Right atrium auricular region (tissue), 2 donors: ENCODE results near the gene IGSF21. TPM values are rescaled to one million over a fixed set of nuclear protein-coding genes. Genes with fewer than 3 reads are reported as not detected.

ENCODE experiments used
- DNase-seq: peaks from one replicate; pipeline ENCODE4 v3.0.0-alpha.2; 2019; ENCODE audit warnings: low spot score
- H3K27ac ChIP-seq, 2 donors: fragments of 200-600 bp; sonication (generic); 1 replicate in 1 of 2; 2 replicates in 1 of 2; pipeline ENCODE4 v1.5.1; 2016 to 2019
- H3K27me3 ChIP-seq, 2 donors: fragments of 200-600 bp; sonication (generic); one replicate each; pipeline versions ENCODE4 v1.5.1 to v1.6.0; 2017 to 2019
- H3K36me3 ChIP-seq: fragments of 200-600 bp; sonication (generic); one replicate; pipeline ENCODE4 v1.5.1; 2016
- H3K4me1 ChIP-seq, 2 donors: fragments of 200-600 bp; sonication (generic); one replicate each; pipeline versions ENCODE4 v1.5.1 to v1.6.0; 2017 to 2019
- H3K4me3 ChIP-seq, 2 donors: fragments of 200-600 bp; sonication (generic); 1 replicate in 1 of 2; 2 replicates in 1 of 2; pipeline ENCODE4 v1.5.1; 2017 to 2019; ENCODE audit warnings: mild to moderate bottlenecking in 1 of 2, moderate library complexity in 1 of 2
- H3K9me3 ChIP-seq, 2 donors: fragments of 200-600 bp; sonication (generic); one replicate each; pipeline ENCODE4 v1.5.1; 2019
- CTCF ChIP-seq, 2 donors: fragments of 200-600 bp; sonication (generic); IDR thresholded peaks; one replicate each; pipeline ENCODE4 v1.5.1; 2019; ENCODE audit warnings: antibody characterized with exemption in 2 of 2
- total RNA-seq, 2 donors: library from RNA; depleted of rRNA; stranded (reverse); fragments of >200 nt; gene quantifications; one replicate each; pipeline ENCODE4 v1.1.0, GENCODE V29; 2016

IGSF21 gene
- total RNA-seq, 2 donors from 2014 or later: 1.8 to 6.0 TPM

GRCh38 chr1:18100060-18100459 lies 7.5 kb upstream of the IGSF21 start:
- H3K4me3 ChIP-seq: no peak overlapping the region
- no peak for DNase-seq
- H3K27me3 ChIP-seq: no peaks in the 10 kb centered on the region
- H3K36me3 ChIP-seq: no peaks in the 10 kb centered on the region
- TF ChIP-seq CTCF (IDR thresholded peaks at IDR 0.05): no peak
- no peaks in the 10 kb centered on the region for H3K9me3 ChIP-seq
- H3K4me1 ChIP-seq: no peaks in the 10 kb centered on the region
- H3K27ac ChIP-seq: no peak overlapping the region

GRCh38 chr1:18100491-18101063 lies 7.0 kb upstream of the IGSF21 start:
- peak; percentile 87 for DNase-seq
- TF ChIP-seq CTCF (IDR thresholded peaks at IDR 0.05): peak; percentile 60 to 84
- no peaks in the 10 kb centered on the region for H3K9me3 ChIP-seq
- no peak overlapping the region for H3K27ac ChIP-seq
- H3K36me3 ChIP-seq: no peaks in the 10 kb centered on the region
- no peaks in the 10 kb centered on the region for H3K4me1 ChIP-seq
- no peak overlapping the region for H3K4me3 ChIP-seq
- H3K27me3 ChIP-seq: no peaks in the 10 kb centered on the region

DNA sequence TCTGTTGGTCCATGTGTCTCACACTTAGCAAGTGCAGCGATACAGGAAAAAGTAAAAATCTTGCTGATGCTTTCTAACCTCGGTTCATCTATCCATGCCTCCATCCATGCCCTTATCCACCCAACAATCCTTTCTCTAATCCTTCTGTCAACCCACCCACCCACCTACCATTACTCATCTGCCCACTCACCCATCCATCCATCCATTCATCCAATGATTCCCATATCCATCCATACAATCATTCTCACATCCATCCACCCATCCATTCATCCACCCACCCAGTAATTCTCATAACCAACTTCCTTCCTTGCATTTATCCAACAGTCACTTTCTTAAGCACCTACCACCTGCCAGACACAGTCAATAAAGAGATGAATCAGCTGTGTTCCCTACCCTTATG lies 6.1 kb upstream of the IGSF21 start:
- H3K4me3 ChIP-seq: no peak overlapping the region
- no peaks in the 10 kb centered on the region for H3K9me3 ChIP-seq
- DNase-seq: no peak
- no peak overlapping the region for H3K27ac ChIP-seq
- no peak for TF ChIP-seq CTCF (IDR thresholded peaks at IDR 0.05)
- H3K36me3 ChIP-seq: no peaks in the 10 kb centered on the region
- no peaks in the 10 kb centered on the region for H3K4me1 ChIP-seq
- H3K27me3 ChIP-seq: peaks cover 0 to 1% of the 10 kb centered on the region in 2 donors

- Histone ChIP-seq H3K4me1 (peaks cover 0 to 12% of the 10 kb centered on the region in 2 donors), H3K27me3 (peaks cover 7 to 12% of the 10 kb centered on the region in 2 donors)
- TF ChIP-seq CTCF (IDR thresholded peaks at IDR 0.05): no peak
Observed at GRCh38 chr1:18103788-18104421, 3.7 kb upstream of the IGSF21 start.

DNA sequence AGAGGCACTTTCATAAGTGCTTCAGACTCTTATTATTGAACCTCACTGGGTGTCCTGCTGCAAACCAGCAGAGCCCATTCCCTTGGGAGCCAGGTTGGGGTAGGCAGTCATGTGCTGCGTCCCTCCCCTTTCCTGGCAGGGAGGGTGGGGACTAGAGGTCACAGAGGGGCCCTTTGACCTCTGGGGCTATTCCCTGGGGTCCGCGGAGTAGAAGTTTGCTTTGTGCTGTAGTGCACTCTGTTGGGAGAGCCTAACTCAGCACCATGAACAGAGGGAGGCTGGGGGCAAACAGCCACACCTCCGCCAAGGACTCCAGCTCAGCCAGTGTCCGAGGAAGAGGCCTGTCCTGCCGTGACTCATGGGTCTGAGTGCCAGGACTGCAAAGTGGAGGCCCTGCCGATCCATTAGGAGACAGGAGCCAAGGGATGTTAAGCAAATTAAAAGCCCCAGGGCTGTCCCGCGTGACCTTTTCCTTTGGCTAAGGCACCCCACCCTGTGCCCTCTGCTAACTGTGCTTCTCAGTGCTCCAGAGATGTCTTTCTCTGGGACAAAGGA lies 3.0 kb upstream of the IGSF21 start:
- Histone ChIP-seq H3K27ac (no peak overlapping the region), H3K4me3 (no peak overlapping the region), H3K36me3 (no peaks in the 10 kb centered on the region), H3K27me3 (peaks cover 13 to 19% of the 10 kb centered on the region in 2 donors), H3K9me3 (no peaks in the 10 kb centered on the region), H3K4me1 (peaks cover 0 to 20% of the 10 kb centered on the region in 2 donors)
- TF ChIP-seq CTCF (IDR thresholded peaks at IDR 0.05): no peak
- no peak for DNase-seq

More at GRCh38 chr1:18103788-18104421, 3.7 kb upstream of the IGSF21 start:
- Histone ChIP-seq H3K27ac (no peak overlapping the region), H3K9me3 (no peaks in the 10 kb centered on the region), H3K36me3 (no peaks in the 10 kb centered on the region), H3K4me3 (no peak overlapping the region)
- no peak for DNase-seq
